DND-41 (cell line): ENCODE results near the gene CPA2.

Source experiments
- ATAC-seq: fragments of 200-7000 bp; cut with Tn5 transposase; 3 replicates; pipeline ENCODE4 v1.9.1; 2021; ENCODE audit warnings: low read depth; ENCODE audit not compliant: insufficient read depth
- DNase-seq: peaks from one replicate; pipeline ENCODE4 v3.0.0-alpha.2; 2020
- H2AFZ ChIP-seq: 2 replicates; pipeline ENCODE4 v1.6.0; 2012; ENCODE audit warnings: low read depth, low read length
- H3K27ac ChIP-seq: 2 replicates; pipeline ENCODE4 v1.5.1; 2012; ENCODE audit warnings: low read length, inconsistent platforms
- H3K27me3 ChIP-seq: fragments of 200-600 bp; sonication (generic); 2 replicates; pipeline ENCODE4 v1.6.0; 2012; ENCODE audit warnings: low read length, mild to moderate bottlenecking, inconsistent platforms; ENCODE audit not compliant: insufficient read depth, poor library complexity
- H3K36me3 ChIP-seq: 2 replicates; pipeline ENCODE4 v1.5.1; 2012; ENCODE audit warnings: low read length, inconsistent platforms; ENCODE audit not compliant: insufficient read depth
- H3K4me1 ChIP-seq: 2 replicates; pipeline ENCODE4 v1.5.1; 2012; ENCODE audit warnings: mild to moderate bottlenecking, low read length; ENCODE audit not compliant: insufficient read depth
- H3K4me2 ChIP-seq: 2 replicates; pipeline ENCODE4 v1.6.0; 2012; ENCODE audit warnings: mild to moderate bottlenecking, moderate library complexity, low read length, inconsistent platforms; ENCODE audit not compliant: insufficient read depth
- H3K4me3 ChIP-seq, 2 experiments: fragments of 200-600 bp in 1 of 2; shearing (Covaris generic) in 1 of 2; 2 replicates each; pipeline ENCODE4 v1.5.1; 2012 to 2016; ENCODE audit warnings: inconsistent platforms in 2 of 2, low read length in 2 of 2, mild to moderate bottlenecking in 2 of 2, low read depth in 1 of 2, moderate library complexity in 1 of 2
- H3K79me2 ChIP-seq: 2 replicates; pipeline ENCODE4 v1.6.0; 2012; ENCODE audit warnings: low read length, inconsistent platforms; ENCODE audit not compliant: insufficient read depth
- H3K9ac ChIP-seq: 2 replicates; pipeline ENCODE4 v1.6.0; 2012; ENCODE audit warnings: low read depth, mild to moderate bottlenecking, inconsistent platforms, low read length, moderate library complexity
- H3K9me3 ChIP-seq: 2 replicates; pipeline ENCODE4 v1.5.1; 2012; ENCODE audit warnings: low read length, moderate library complexity, mild to moderate bottlenecking, inconsistent platforms; ENCODE audit not compliant: insufficient read depth, severe bottlenecking
- H4K20me1 ChIP-seq: 2 replicates; pipeline ENCODE4 v1.6.0; 2012; ENCODE audit warnings: low read length; ENCODE audit not compliant: insufficient read depth
- EZH2 ChIP-seq: IDR thresholded peaks from 3 replicates; pipeline ENCODE4 v1.6.1; 2012; ENCODE audit warnings: borderline replicate concordance, low read depth, mild to moderate bottlenecking, moderate library complexity, low read length, inconsistent platforms; ENCODE audit not compliant: severe bottlenecking
- TF ChIP-seq, protein P1 (sequence below): IDR thresholded peaks from 2 replicates; pipeline ENCODE4 v1.5.1; 2012; ENCODE audit warnings: borderline replicate concordance, low read length, moderate library complexity, mild to moderate bottlenecking; ENCODE audit not compliant: poor library complexity, severe bottlenecking; ENCODE audit errors: extremely low read depth

The CPA2 gene

DNA sequence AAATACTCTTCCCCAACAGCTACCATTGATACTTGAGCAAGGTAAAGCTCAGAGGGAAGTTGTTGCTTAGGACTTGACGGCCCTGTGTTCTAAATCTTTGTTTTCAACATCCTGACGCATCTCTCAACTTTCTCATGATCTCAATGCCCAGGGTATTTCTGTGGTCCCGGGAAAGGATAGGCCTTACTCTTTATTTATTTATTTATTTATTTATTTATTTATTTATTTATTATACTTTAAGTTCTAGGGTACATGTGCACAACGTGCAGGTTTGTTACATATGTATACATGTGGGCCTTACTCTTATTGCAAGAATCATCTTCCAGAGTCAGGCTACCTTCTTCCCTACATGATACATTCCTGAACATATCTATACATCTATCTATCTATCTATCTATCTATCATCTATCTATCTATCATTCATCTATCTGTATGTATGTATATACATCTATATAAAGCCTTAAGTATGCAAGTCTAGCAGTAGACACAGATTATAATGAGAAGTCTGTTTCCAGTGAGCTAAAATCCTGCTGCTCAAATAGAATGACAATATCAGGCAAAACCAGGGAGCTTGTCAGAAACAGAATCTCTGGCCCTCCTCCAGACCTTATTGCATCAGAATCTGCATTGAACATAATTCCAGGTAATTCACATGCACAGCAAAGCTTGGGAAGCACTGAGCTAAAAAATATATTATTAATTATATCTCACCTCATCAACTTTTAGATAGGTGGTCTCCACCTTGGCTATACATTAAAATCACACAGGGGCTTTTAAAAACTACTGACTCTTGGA is 65.8 kb downstream of the CPA2 start:
- H3K4me3 ChIP-seq: no peak overlapping the region
- H3K27me3 ChIP-seq: no peaks in the 10 kb centered on the region
- DNase-seq (no peak), ATAC-seq (no peak)
- no peak for TF ChIP-seq EZH2
- TF ChIP-seq, protein P1, sequence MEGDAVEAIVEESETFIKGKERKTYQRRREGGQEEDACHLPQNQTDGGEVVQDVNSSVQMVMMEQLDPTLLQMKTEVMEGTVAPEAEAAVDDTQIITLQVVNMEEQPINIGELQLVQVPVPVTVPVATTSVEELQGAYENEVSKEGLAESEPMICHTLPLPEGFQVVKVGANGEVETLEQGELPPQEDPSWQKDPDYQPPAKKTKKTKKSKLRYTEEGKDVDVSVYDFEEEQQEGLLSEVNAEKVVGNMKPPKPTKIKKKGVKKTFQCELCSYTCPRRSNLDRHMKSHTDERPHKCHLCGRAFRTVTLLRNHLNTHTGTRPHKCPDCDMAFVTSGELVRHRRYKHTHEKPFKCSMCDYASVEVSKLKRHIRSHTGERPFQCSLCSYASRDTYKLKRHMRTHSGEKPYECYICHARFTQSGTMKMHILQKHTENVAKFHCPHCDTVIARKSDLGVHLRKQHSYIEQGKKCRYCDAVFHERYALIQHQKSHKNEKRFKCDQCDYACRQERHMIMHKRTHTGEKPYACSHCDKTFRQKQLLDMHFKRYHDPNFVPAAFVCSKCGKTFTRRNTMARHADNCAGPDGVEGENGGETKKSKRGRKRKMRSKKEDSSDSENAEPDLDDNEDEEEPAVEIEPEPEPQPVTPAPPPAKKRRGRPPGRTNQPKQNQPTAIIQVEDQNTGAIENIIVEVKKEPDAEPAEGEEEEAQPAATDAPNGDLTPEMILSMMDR: no peak
- H3K9me3 ChIP-seq: no peaks in the 10 kb centered on the region
- H3K4me2 ChIP-seq: no peak overlapping the region
- no peak overlapping the region for H2AFZ ChIP-seq
- no peak overlapping the region for H3K27ac ChIP-seq
- H3K4me1 ChIP-seq: no peaks in the 10 kb centered on the region
- H3K79me2 ChIP-seq: no peaks in the 10 kb centered on the region
- no peak overlapping the region for H3K9ac ChIP-seq
- no peaks in the 10 kb centered on the region for H3K36me3 ChIP-seq
- no peaks in the 10 kb centered on the region for H4K20me1 ChIP-seq

DNA sequence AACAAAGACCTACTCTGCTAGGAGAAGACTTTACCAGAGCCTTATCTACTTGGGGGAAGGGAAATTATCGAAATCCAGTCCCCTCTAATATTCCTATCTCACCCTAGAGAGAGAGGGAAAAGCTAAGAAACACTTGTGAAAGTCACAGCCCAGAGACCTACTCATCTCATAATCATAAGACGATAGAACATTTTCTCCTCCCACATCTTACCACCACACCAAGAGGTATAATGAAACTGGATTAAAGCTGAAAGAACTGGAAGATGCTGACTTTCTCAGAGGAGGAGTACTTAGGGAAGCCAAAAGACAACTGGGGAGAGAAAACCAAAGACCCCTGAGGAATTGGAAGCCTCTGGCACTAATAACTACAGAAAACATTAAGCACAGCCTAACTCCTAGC is 67.2 kb downstream of the CPA2 start:
- Histone ChIP-seq H3K9ac (no peak overlapping the region), H3K36me3 (no peaks in the 10 kb centered on the region), H3K4me1 (no peaks in the 10 kb centered on the region), H3K79me2 (no peaks in the 10 kb centered on the region), H3K4me2 (no peak overlapping the region), H3K27ac (no peak overlapping the region), H4K20me1 (no peaks in the 10 kb centered on the region), H3K27me3 (no peaks in the 10 kb centered on the region), H3K4me3 (no peak overlapping the region), H3K9me3 (no peaks in the 10 kb centered on the region), H2AFZ (no peak overlapping the region)
- DNase-seq (no peak), ATAC-seq (no peak)
- TF ChIP-seq, protein P1: no peak
- TF ChIP-seq EZH2: no peak

DNA sequence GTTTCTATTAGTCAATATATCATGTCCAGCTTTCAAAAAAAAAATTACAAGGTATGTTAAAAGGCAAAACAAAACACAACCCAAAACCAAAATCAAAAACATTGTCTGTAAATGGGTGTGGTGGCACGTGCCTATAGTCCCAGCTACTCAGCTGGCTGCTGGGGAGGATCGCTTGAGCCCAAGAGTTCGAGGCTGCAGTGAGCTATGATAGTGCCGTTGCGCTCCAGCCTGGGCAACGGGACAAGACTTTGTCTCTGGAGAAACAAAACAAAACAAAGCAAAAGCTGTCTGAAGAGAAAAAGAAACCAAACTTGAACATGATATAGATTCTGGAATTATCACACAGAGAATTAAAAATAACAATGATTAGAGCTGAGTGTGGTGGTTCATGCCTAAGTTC is 67.6 kb downstream of the CPA2 start:
- no peak overlapping the region for H3K4me2 ChIP-seq
- H3K27ac ChIP-seq: no peak overlapping the region
- no peaks in the 10 kb centered on the region for H3K36me3 ChIP-seq
- H4K20me1 ChIP-seq: no peaks in the 10 kb centered on the region
- H3K4me1 ChIP-seq: no peaks in the 10 kb centered on the region
- H3K4me3 ChIP-seq: no peak overlapping the region
- no peak overlapping the region for H2AFZ ChIP-seq
- ATAC-seq (no peak), DNase-seq (no peak)
- H3K9me3 ChIP-seq: no peaks in the 10 kb centered on the region
- TF ChIP-seq, protein P1: no peak
- no peak for TF ChIP-seq EZH2
- H3K9ac ChIP-seq: no peak overlapping the region
- H3K27me3 ChIP-seq: no peaks in the 10 kb centered on the region
- H3K79me2 ChIP-seq: no peaks in the 10 kb centered on the region
